Fibroblast of the aortic adventitia (primary cell): Measurements from ENCODE around the gene PMFBP1. TPM values are rescaled to one million over a fixed set of nuclear protein-coding genes. Genes with fewer than 3 reads are reported as not detected.
A peak's percentile ranks its signal among the peaks of the same experiment; 100 is the strongest.

ENCODE experiments used
- DNase-seq: peaks from one replicate; pipeline ENCODE4 v3.0.0-alpha.2; 2010; ENCODE audit warnings: low read depth
- H3K4me3 ChIP-seq: 2 replicates; pipeline ENCODE4 v1.5.1; 2011; ENCODE audit warnings: low read depth, mild to moderate bottlenecking, control low read depth, low read length, moderate library complexity
- CTCF ChIP-seq: IDR thresholded peaks from 2 replicates; pipeline ENCODE4 v1.5.1; 2011; ENCODE audit warnings: mild to moderate bottlenecking, low read length, control low read depth, inconsistent platforms; ENCODE audit not compliant: insufficient read depth
- total RNA-seq: library from RNA; depleted of rRNA; stranded (reverse); fragments of >200 nt; gene quantifications from 2 replicates; pipeline ENCODE4 v1.2.3, GENCODE V29; 2012; ENCODE audit warnings: low replicate concordance

The PMFBP1 gene
- total RNA-seq, 1 donor = 0.09 TPM

DNA sequence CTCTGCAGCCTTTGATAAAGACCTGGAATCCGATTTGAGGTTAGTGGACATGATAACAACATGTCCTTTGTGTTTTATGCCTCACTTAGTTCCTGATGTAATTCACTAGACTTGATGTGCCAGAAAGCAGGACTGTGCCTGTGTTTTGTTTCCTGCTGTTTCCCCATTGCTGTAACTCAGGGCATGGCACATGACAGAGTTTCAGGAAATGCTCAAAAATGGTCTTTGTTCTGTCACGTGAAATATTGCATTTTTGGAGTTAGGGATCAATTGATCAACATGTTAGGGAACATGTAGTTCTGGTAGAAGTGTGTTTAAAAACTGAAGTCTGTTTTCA, 45.6 kb downstream of the PMFBP1 start:
- no peak for DNase-seq
- no peak for TF ChIP-seq CTCF
- no peak overlapping the region for H3K4me3 ChIP-seq

- TF ChIP-seq CTCF = no peak
- no peak for DNase-seq
- no peak overlapping the region for H3K4me3 ChIP-seq
Measured at GRCh38 chr16:72125635-72126428, 46.1 kb downstream of the PMFBP1 start.

DNA sequence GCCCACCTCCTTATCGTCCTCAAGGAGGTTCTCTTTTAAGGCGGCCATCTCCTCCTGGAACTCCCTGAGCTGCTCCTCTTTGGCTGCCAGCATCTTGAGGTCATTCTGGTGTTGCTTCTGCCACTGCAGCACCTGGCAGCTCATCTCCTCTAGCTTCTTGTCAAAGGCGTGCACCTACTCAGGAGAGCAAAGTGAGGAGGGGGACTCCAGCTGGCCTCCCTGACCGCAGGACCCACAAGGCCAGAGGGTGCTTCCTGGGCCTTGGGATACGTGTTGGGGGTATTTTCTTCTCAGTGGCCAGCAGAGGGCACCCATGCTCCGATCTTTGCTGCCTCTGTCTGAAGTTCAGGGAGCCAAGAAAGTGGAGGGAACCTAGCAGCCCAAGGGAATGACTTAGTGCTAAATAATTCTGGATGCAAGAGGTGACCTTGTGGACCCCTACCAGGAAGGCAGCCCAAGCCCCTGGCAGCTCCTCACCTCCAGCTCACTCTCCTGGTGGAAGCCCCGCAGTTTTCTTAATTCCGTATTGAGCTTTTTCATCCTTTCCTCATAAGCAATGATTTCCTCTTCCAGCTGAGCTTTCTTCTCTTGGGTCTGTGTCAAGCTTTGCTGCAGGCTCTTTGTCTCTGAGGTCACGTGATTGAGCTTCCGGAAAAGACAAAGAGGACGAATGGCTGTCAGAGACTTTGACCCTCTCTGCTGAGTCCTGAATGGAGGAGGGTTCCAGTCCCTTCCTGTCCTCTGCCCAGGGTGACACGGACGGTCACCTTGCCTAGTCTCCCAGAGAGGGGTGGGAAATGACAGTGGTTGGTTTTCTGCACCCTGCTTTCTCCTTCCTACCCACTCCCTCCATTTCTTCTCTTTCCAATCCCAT, 47.0 kb downstream of the PMFBP1 start:
- peak; percentile 79 for TF ChIP-seq CTCF
- H3K4me3 ChIP-seq = no peak overlapping the region
- peak; percentile 82 for DNase-seq

- no peak for TF ChIP-seq CTCF
- H3K4me3 ChIP-seq = no peak overlapping the region
- no peak for DNase-seq
Measured at GRCh38 chr16:72124148-72124547, 47.8 kb downstream of the PMFBP1 start.

GRCh38 chr16:72123426-72123825, 48.5 kb downstream of the PMFBP1 start:
- TF ChIP-seq CTCF = no peak
- H3K4me3 ChIP-seq = no peak overlapping the region
- no peak for DNase-seq

DNA sequence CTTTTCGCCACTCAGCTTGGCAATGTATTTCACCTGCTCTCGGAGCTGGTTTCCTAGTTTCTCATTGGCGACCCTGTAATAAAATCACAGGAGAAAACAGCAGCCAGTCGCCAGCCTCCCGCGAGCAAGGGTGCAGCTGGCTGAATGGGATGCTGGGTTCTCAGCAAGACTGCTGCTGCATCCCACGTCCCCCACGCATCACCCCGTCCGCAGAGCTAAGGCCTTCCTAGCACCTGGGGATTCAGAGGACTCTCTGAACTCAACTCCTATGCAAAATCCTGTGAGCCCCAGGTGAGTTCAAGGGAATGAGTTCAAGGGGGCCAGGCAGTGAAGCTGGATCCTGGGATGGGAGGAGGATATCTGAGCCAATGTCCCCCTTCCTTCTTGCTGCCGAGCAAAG, 49.0 kb downstream of the PMFBP1 start:
- TF ChIP-seq CTCF = no peak

More for the DNA sequence above, 49.0 kb downstream of the PMFBP1 start:
- no peak overlapping the region for H3K4me3 ChIP-seq
- no peak for DNase-seq
